Peyer's patch (tissue), 4 donors: ENCODE results near the gene LIN37. TPM values are rescaled to one million over a fixed set of nuclear protein-coding genes. Genes with fewer than 3 reads are reported as not detected.

Source experiments
- DNase-seq, 3 donors: peaks; one replicate each; pipeline ENCODE4 v3.0.0-alpha.2; 2017 to 2019
- H3K27ac ChIP-seq, 4 donors: fragments of 200-600 bp; sonication (generic); one replicate each; pipeline ENCODE4 v1.5.1; 2016 to 2019
- H3K27me3 ChIP-seq, 2 donors: fragments of 200-600 bp; sonication (generic); one replicate each; pipeline ENCODE4 v1.5.1; 2019
- H3K36me3 ChIP-seq, 3 donors: fragments of 200-600 bp; sonication (generic); one replicate each; pipeline ENCODE4 v1.5.1; 2016 to 2019
- H3K4me1 ChIP-seq, 4 donors: fragments of 200-600 bp; sonication (generic); one replicate each; pipeline ENCODE4 v1.5.1; 2016 to 2019
- H3K4me3 ChIP-seq, 4 donors: fragments of 200-600 bp; sonication (generic); 1 replicate in 3 of 4; 2 replicates in 1 of 4; pipeline ENCODE4 v1.5.1; 2016 to 2019; ENCODE audit warnings: mild to moderate bottlenecking in 1 of 4
- H3K9me3 ChIP-seq, 4 donors: fragments of 200-600 bp; sonication (generic); one replicate each; pipeline ENCODE4 v1.5.1; 2016 to 2019; ENCODE audit warnings: mild to moderate bottlenecking in 1 of 4
- POLR2A ChIP-seq, 2 donors: fragments of 450-650 bp; IDR thresholded peaks; one replicate each; pipeline ENCODE4 v1.5.1; 2017; ENCODE audit warnings: antibody characterized with exemption in 2 of 2, mild to moderate bottlenecking in 2 of 2, moderate library complexity in 2 of 2
- total RNA-seq, 4 donors: library from RNA; depleted of rRNA; stranded (reverse); fragments of >200 nt; gene quantifications; one replicate each; pipeline ENCODE4 v1.1.0, GENCODE V29; 2016
- TF ChIP-seq, protein P1 (sequence below), 6 experiments: fragments of 450-650 bp in 4 of 6; fragments of 200-600 bp in 2 of 6; sonication (generic) in 1 of 6; IDR thresholded peaks; one replicate each; pipeline ENCODE4 v1.5.1; 2017 to 2019; ENCODE audit warnings: antibody characterized with exemption in 6 of 6, mild to moderate bottlenecking in 3 of 6, moderate library complexity in 1 of 6

Gene LIN37
- total RNA-seq, 4 donors from 2014 or later: 11.6 to 30.5 (median 20.2) TPM

DNA sequence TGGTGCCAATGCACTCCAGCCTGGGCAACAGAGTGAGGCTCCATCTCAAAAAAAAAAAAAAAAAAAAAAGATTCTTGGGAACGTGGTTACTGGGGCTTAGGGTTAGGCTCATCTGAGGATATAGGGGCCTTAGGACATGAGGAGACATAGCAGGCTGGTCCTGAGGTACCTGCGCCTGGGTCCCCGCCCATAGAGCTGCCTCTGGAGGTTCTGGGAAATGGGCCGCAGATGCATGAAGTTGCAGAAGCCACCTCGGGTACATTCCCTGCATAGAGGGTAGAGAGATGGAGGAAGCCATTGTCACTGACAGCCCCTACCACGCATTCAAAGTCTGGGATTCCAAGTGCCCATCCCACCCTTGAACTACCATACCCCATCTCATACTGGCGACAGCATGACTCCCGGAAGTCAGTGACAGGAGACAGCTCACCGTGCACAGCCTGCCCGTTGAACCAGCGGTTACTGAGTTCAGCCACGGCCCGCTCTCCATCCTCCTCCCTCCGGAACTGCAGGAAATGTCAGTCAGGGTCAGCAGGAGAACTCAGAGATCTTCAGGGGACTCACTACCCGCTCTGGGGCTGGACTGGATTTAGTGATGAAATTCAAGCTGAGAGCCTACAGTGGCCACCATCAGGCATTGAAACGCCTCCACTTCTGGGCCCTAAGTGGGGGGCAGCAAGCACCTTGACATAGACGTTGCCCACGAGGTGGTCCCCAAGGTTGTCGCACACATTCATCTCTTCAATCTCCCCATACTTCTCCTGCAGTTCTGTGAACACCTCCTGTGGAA, 4.5 kb upstream of the LIN37 start:
- DNase-seq: no peak
- peak overlapping the region; percentile 98 to 100 (median 98) for H3K27ac ChIP-seq
- H3K4me3 ChIP-seq: peak overlapping the region; percentile 63 to 93 (median 78)
- H3K9me3 ChIP-seq: no peaks in the 10 kb centered on the region
- peaks cover 0 to 11% (median 0%) of the 10 kb centered on the region in 3 donors for H3K36me3 ChIP-seq
- H3K4me1 ChIP-seq: peaks cover 0 to 34% (median 22%) of the 10 kb centered on the region in 4 donors
- no peak for TF ChIP-seq POLR2A (IDR thresholded peaks at IDR 0.05)
- TF ChIP-seq, protein P1, sequence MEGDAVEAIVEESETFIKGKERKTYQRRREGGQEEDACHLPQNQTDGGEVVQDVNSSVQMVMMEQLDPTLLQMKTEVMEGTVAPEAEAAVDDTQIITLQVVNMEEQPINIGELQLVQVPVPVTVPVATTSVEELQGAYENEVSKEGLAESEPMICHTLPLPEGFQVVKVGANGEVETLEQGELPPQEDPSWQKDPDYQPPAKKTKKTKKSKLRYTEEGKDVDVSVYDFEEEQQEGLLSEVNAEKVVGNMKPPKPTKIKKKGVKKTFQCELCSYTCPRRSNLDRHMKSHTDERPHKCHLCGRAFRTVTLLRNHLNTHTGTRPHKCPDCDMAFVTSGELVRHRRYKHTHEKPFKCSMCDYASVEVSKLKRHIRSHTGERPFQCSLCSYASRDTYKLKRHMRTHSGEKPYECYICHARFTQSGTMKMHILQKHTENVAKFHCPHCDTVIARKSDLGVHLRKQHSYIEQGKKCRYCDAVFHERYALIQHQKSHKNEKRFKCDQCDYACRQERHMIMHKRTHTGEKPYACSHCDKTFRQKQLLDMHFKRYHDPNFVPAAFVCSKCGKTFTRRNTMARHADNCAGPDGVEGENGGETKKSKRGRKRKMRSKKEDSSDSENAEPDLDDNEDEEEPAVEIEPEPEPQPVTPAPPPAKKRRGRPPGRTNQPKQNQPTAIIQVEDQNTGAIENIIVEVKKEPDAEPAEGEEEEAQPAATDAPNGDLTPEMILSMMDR (IDR thresholded peaks at IDR 0.05): no peak
- H3K27me3 ChIP-seq: no peaks in the 10 kb centered on the region

DNA sequence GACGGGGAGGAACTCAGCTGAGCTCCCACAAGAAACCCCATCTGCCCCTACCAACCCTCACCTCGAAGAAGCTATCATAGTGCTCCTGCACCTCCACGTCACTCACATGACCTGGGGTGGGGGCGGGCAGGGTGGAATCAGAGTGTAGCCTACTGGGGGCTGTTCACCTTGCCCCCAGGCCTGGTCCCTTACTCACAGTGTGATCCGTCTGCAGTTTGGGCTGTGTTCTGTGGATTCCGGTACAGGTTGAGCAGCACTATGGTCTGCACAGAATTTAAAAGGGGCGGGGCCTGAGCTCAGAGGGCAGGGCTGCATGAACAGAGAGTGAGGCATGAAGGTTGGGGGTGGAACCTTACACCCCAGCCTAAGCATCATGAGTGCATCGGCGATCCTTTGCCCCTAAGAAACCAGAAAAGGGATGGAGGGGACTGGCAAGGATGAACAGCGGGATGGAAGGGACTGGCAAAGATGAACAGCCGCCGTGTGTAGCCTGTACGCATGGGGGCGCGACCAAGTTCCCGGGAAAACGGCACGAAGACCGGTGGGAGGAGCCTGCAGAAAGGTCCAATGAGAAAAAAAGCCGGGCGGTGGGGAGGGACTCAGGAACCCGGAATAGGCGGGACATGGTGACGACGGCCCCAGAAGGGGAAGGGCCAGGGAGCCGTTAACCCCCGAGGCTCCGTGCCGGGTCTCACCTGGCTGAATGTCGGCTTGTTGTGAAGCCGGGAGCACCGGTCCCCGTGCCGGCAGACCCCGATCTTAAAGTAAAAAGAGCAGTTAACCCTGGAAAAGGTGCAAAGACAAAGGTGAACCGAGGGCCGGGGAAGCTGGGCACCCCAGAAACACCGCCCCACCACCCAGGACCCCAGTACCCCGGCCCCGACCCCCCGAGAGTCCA, 3.7 kb upstream of the LIN37 start:
- Histone ChIP-seq H3K4me1 (peaks cover 3 to 39% (median 27%) of the 10 kb centered on the region in 4 donors), H3K4me3 (peak overlapping the region; percentile 63 to 93 (median 78)), H3K27me3 (no peaks in the 10 kb centered on the region), H3K9me3 (no peaks in the 10 kb centered on the region), H3K27ac (peak overlapping the region; percentile 98 to 100 (median 98)), H3K36me3 (peaks cover 0 to 5% (median 0%) of the 10 kb centered on the region in 3 donors)
- TF ChIP-seq, protein P1 (IDR thresholded peaks at IDR 0.05): peak in 3 of 6 experiments; percentile 30 to 43 (median 40)
- peak in 1 of 2 donors; percentile 80 for TF ChIP-seq POLR2A (IDR thresholded peaks at IDR 0.05)
- peak; percentile 95 to 98 (median 95) for DNase-seq

GRCh38 chr19:35745328-35746086, 2.9 kb upstream of the LIN37 start, which contains the start of the genes PSENEN and U2AF1L4:
Gene PSENEN (plus strand): TSS chr19:35745651. CDS start chr19:35745931, 280 bp downstream.
Gene U2AF1L4 (minus strand): TSS chr19:35745418. CDS start chr19:35745391, 27 bp downstream.
- Histone ChIP-seq H3K4me1 (peaks cover 3 to 37% (median 24%) of the 10 kb centered on the region in 4 donors), H3K27ac (peak within 1 kb of the TSS; percentile 98 to 100 (median 98)), H3K36me3 (peaks cover 0 to 5% (median 0%) of the 10 kb centered on the region in 3 donors)

GRCh38 chr19:35746087-35746462, 2.3 kb upstream of the LIN37 start:
- H3K36me3 ChIP-seq: peaks cover 0 to 5% (median 0%) of the 10 kb centered on the region in 3 donors
- TF ChIP-seq, protein P1 (IDR thresholded peaks at IDR 0.05): no peak
- TF ChIP-seq POLR2A (IDR thresholded peaks at IDR 0.05): no peak
- H3K4me1 ChIP-seq: peaks cover 3 to 37% (median 24%) of the 10 kb centered on the region in 4 donors
- no peaks in the 10 kb centered on the region for H3K9me3 ChIP-seq
- H3K4me3 ChIP-seq: peak overlapping the region; percentile 63 to 93 (median 78)
- peak overlapping the region; percentile 71 to 100 (median 98) for H3K27ac ChIP-seq
- DNase-seq: no peak
- H3K27me3 ChIP-seq: no peaks in the 10 kb centered on the region

More at GRCh38 chr19:35745328-35746086, 2.9 kb upstream of the LIN37 start, which contains the start of the genes PSENEN and U2AF1L4:
- Histone ChIP-seq H3K9me3 (no peaks in the 10 kb centered on the region), H3K4me3 (peak within 1 kb of the TSS; percentile 63 to 93 (median 78)), H3K27me3 (no peaks in the 10 kb centered on the region)
- DNase-seq: peak; percentile 95 to 99 (median 96)
- peak in 1 of 2 donors; percentile 47 for TF ChIP-seq POLR2A (IDR thresholded peaks at IDR 0.05)
- TF ChIP-seq, protein P1 (IDR thresholded peaks at IDR 0.05): peak in 1 of 6 experiments; percentile 18
